Mucosa of gallbladder (tissue), 1 donor: ENCODE results near the gene NPSR1. TPM values are rescaled to one million over a fixed set of nuclear protein-coding genes. Genes with fewer than 3 reads are reported as not detected.
A peak's percentile ranks its signal among the peaks of the same experiment; 100 is the strongest.
"Not testable (repeated sequence)": the region's sequence is repeated elsewhere in the genome, so short reads cannot be mapped to it uniquely, and the experiment has no call there.

Source experiments
- DNase-seq: peaks from one replicate; pipeline ENCODE4 v3.0.0-alpha.2; 2020; ENCODE audit warnings: low spot score
- total RNA-seq: library from RNA; stranded (reverse); gene quantifications from one replicate; pipeline ENCODE4 v1.2.1, GENCODE V29; 2021
- donor health status: DM: no; HTN: no; CAD: no.

Gene NPSR1, protein sequence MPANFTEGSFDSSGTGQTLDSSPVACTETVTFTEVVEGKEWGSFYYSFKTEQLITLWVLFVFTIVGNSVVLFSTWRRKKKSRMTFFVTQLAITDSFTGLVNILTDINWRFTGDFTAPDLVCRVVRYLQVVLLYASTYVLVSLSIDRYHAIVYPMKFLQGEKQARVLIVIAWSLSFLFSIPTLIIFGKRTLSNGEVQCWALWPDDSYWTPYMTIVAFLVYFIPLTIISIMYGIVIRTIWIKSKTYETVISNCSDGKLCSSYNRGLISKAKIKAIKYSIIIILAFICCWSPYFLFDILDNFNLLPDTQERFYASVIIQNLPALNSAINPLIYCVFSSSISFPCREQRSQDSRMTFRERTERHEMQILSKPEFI
- not detected for total RNA-seq

DNA sequence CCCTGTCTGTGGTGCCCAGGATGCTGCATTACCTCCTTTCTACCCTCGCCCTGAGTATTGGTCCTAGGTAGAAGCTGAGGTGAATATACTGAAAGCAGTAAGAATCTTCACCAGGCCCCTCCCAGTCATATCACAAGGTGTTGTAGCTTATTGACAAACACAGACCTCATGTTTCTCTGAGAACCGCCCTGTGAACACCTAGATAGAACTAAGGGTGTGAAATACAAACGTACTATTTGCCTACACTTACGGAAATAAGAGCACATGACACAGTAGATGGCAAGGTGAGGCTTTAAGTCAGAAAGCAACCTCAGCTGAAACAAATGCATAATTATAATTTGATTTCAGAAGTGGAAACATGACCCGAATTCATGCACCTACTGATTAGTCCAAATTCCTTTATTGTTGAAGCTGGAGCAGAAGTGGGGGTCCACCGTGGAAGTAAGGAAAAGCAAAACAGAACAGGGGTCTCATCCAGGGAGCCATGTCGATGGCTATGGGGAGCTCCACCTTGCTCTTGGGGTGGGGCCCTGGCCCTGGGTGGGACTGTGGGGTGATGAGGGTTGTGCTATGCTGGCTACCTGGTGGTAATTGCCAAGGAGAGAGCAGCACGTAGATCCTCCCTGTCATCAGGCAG lies at the start of gene NPSR1:
TSS of gene NPSR1 (plus strand) at position 587 of the 637 bp plus-strand sequence. CDS start 195 bp downstream, outside the sequence.
- DNase-seq = no peak

DNA sequence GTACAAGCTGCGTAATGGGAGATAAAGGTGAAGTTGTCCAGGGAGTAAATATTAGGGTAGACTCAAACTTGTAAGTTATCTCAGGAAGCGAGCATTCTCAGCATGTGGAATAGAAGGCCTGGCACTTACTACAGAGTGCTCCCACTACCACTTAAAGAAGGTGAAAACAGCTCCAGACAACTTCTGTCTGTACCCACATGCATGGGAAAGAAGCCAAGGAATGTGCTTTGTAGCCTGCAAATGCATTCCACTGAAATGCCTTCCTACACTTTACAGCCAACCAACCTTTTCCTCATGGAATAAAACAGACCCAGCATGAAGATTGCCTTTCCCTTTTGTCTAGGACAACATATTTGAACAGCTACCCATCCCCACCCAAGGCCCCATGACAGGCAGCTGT lies 45.4 kb upstream of the NPSR1 start:
- no peak for DNase-seq

DNA sequence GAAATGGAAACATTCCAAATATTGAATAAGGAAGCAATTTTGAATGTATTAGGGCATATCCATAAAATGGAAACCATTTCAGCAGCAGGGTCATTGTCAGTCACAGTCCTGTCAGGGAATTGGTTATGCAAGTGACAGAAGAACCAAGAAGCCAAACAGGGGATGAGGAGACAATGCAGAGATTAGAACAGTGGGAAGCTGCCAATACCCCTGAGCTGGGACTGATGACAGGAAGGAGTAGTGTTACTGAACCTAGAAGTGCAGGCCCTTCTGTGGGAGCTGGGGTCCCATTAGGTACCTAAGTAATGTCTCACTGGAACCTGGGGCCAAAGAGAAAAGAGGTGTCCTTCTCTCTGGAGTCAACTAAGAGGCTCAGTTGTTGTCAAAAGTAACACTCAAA lies 37.6 kb upstream of the NPSR1 start:
- no peak for DNase-seq

DNA sequence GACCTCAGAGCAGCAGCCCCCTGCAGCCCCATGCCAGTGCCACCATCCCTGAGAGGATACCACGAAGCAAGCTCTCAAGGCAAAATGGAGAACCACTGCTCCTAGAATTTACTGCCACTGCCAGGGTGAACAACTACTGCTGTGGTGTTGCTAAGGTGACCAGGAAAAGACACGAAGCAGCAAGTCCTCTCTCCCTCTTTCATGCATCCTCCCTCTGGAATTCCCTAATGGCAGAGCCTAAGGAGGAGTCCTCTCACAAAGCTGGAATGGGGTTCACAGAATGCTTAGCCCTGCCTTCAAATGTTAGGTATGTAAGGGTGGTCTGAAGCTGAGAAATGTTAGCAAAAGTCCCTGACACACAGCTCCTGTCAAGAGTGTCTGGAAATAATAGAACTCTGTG lies 35.8 kb upstream of the NPSR1 start:
- DNase-seq = no peak

DNA sequence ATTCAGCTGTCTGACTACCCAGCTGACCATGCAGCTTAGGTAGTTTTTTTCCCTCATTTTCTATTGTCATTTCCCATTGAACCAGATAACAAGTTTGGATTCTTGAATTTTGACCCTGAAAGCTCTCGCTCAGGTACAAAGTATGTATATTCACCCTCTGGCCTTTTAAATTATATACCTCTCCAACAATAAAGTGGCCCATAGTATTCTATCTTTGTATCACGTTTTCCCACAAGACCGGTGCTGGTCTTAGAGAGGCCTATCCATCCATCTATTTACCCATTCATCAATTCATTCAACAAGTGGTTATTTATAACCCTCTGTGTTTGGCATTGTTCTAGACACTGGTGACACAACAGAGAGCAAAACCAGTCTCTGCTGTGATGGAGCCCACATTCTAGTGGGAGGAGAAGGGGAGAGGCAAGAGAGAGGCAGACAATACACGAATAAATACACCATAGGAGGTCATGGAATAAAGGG lies 35.2 kb upstream of the NPSR1 start:
- DNase-seq = no peak

DNA sequence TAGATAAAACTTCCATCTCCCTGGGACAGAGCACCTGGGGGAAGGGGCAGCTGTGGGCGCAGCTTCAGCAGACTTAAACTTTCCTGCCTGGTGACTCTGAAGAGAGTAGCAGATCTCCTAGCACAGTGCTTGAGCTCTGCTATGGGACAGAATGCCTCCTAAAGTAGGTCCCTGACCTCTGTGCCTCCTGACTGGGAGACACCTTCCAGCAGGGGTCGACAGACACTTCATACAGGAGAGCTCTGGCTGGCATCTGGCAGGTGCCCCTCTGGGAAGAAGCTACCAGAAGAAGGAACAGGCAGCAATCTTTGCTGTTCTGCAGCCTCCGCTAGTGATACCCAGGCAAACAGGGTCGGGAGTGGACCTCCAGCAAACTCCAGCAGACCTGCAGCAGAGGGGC lies 29.4 kb upstream of the NPSR1 start:
- not testable (repeated sequence) for DNase-seq

DNA sequence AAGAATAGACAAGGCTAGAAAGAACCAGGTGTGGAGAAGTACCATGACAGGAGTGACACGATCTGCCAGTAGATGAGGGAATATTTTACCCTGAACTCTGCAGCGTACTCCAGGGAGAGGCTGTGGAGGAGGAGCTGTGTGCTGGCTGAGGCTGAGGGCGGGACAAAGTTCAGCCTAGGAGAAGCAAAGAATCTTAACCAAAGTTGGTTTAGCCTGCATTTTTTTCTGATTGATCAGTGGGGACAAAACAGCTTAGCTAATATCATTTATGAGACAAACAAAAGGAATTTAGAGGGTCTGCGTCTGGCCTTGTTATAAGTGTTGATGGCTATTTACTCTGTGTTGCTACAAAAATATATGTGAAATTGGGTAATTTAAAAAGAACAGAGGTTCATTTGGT lies 5.2 kb upstream of the NPSR1 start:
- DNase-seq = peak; percentile 63

DNA sequence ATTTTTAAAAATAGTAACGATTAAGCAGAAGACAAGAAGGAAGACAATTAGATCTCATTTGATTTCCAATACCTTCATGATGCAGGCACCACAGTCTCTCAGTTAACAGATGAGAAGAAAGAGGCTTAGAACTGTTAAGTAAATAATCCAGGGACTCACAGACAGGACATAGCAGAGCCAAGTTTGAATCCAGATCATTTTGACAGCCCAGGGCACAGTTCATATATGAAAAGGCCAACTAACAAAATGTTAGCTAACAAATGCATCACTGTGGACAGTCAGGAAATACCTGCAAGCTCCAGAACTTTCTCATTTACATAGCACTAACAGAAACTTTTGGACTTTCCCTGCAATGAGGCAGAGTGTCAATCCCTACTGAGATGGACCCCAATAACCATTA lies 4.2 kb upstream of the NPSR1 start:
- no peak for DNase-seq

DNA sequence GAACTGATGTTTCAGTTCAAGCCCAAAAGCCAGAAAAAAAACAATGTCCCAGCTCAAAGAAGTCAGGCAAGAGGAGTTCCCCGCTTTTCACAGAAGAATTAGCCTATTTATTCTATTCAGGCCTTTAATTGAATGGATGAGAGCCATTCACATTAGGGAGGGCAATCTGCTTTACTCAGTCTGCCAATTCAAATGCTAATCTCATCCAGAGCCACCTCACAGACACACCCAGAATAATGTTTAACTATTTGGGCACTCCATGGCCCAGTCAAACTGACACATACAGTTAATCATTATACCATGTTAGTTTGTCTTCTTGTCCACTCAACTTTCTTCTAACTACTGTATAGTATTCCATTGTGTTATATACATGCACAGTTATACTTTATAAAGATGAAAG lies 2.6 kb upstream of the NPSR1 start:
- no peak for DNase-seq

DNA sequence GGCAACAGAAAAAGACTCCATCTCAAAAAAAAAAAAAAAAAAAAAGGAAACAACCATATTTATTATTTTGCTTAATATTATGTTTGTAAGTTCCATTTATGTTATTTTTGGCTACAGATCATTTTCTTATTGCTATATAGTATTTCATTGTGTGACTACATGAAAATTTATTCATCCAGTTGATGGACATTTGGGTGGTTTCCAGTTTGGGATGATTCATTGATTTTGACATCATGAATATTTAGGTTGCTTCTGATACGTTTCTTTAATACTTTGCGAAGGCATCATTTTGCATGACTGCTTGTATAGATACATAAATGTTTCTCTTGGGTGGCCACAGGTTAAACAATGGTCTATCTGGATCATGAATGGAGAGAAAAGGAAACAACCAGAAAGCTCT lies 2.0 kb upstream of the NPSR1 start:
- DNase-seq = no peak

DNA sequence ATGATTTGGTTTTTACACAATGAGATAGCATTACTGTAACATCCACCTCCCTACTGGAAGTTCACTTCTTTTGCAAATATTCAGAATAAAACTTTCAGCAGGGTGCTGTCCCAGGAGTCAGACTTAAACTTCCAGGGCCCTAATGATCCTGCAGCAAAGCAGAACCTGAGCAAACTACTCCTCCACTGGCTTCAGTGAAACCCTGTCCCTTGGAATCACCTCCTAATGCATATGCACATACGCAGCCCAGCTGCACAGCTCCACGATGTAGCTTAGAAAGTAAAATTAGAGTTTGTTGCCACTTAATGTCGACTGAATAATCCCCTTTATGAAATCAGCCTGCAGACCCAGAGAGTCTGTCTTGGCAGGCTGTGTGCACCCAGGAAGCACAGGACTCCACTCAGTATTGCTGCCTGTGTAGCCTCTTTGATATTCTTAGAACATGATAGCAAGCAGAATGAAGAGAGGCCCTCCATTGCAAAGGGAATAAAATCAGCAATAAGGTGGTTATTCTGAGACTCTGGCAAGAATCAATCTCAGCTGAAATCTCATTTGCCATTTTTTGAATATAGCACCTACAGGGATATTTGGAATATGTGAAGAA lies 1.6 kb downstream of the NPSR1 start:
- no peak for DNase-seq

DNA sequence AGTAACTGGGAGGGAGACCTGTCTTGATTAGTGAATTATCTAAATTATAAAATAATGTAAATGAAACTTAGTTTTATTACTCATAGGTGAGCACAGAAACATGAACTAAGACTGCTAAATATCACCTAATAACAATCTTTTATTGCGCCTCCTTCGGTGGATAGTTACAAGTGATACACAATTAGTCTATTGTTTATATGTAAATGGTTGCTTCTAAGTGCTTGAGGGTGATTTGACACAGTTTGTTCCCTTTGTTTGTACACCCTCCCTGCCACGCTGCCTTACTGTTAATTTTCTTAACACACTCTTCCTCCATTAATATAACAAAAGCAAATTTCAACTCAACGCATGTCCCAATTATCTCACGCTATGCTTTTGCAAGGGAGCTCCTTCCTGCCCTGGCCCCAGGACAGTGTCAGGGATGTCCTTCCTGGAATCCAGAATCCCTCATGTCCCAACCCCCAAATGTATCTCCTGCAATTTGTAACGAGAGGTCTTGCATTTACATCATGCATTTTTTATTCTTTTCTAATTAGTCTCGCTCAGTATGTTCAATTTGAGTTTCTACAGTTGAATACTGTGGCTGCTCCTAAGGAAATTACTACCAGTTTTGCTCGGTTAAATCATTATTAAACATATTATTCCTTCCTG lies 4.2 kb downstream of the NPSR1 start:
- DNase-seq = no peak

DNA sequence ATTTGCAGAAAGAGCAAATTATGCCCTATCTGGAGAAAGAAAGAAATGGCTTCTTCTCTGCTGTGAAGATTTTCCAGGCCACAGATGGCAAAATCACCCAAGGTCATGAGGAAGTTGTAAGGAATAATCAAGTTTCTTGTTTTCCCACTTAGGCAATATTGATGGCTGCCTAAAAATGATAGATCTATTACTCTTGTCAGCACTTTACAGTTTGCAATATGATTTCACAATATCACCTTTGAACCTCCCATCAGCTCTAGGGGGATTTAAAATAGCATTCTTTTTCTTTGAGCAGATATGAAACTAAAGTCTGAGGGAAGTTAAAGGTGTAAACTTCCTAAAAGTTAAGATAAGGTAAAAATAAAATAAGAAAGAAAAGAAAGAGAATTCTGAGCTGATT lies 6.7 kb downstream of the NPSR1 start:
- no peak for DNase-seq

DNA sequence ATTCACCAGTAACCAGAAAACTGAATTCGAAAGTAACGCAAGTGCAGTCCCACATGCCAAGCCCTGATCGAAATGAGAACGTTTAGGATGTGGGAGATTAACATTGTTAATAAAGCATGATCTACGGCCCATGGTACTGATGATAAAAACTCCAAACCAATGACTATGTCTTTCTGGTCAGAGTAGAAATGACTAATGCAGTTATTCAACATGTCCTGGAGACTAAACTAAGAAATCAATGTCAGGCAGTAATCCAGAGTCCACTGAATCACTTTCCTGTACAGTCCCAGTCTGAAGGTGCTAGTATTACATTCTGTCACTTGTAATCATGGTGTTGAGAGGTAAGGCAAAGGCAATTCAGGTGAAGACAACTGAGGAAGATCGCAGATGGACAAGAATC lies 14.4 kb downstream of the NPSR1 start:
- DNase-seq = no peak

DNA sequence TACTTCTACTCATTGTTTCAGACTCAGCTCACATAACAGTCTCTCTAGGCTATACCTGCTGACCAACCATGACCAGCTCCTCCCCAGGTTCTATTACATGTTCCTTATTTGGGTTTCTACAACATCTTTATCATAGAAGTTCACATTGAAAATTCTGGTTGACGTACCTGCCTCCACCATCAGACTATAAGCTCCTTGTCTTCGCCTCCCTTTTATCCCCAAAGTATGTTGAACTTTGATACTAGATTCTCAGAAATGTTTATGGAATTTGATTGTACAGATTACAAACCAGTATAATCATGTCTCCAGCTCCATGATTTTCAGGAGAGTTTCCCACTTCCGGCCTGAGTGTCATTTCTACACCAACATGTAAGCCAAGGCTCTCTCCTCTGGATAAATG lies 15.0 kb downstream of the NPSR1 start:
- DNase-seq = no peak

DNA sequence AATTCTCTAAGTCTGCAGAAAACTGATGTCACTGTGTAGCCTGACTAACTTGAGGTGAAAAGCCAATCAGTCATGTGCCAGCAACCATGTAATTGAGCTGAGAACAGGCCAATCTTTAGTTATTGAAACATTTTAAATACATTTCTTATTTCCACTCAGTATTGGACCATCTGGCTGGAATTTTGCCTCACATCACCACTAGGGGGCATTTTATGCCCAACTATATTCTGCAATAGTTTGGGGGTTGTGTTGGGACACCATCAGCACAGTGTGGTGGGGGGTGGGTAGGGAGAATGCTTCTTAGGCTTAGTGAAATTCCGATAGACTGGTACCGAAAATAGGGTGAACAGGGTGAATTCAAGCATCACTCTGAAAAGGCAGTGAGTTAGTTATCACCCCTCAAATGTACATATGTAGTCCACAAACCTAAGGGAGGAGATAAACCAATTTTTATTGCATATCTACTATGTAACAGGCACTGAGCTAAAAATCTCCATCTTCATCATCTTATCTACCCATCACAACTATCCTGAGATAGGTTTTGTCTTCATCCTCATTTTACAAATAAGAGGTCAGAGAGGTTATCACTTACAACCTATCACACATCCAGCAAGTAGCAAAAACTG lies 17.8 kb downstream of the NPSR1 start:
- DNase-seq = no peak

DNA sequence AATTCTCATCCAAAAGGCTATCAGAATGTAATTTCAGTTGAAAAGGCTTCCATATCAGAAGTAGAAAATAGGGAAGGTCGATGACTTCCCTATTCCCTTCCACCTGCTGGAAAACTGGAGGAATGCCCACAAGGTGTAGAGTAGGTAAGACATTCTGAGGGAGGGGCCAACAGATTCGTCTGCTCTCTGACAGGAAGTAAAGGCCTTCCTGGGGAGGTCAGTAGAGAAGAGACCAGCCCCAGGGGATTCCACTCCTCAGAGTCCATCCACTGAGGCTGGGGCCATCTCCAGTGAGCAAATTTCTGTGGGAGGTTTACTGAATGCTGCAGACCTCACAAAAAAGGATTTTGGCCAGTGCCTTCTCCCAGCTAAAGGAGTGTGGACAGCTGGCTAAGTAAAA lies 19.5 kb downstream of the NPSR1 start:
- DNase-seq = no peak

DNA sequence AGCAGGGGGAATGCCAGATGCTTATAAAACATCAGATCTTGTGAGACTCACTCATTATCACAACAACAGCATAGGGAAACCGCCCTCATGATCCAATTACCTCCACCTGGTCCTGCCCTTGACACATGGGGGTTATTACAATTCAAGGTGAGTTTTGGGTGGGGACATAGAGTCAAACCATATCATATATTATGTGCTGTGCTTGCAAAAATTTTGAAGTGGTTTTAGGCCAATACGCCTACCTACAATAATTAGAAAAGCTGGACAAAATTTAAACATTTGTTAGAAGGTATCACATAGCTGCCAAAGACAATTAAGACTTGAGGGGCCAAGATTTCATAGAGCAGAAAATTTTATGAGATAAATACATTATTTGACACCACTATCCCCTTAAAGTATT lies 29.5 kb downstream of the NPSR1 start:
- DNase-seq = no peak

DNA sequence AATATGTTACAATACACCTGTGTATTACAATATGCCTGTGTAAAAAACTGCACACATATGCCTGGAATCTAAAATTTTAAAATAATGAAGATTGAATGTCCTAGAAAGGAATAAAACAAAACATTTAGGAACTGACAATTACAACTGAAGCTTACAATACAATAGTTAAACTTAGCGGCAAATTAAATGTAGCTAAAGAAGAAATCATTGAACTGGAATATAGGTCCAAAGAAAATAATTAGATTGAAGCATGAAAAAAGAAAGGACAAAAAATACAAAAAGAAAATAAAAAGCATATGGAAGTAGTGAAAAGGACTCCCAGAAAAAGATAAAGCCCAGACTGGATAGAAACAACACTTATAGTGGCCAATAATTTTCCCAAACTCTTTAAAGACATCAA lies 38.4 kb downstream of the NPSR1 start:
- DNase-seq = no peak

DNA sequence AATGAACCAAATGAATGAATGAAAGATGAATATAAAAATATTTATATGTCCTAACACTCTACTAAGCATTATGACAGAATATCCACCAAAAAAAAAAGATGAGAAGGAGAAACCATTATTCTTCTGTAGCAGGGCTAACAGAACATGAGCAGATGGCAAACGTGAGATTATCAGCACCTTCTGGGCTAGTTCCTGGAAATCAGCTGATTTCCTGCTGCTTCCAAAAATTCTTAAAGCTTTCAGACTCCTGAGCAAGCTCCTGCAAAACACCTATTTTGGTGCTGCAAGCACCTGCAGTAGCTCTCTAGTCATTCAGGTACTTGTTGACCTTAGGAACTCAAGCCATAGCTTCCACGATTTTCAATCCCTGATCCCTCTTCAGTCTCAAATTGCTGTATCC lies 51.8 kb downstream of the NPSR1 start:
- DNase-seq = no peak

DNA sequence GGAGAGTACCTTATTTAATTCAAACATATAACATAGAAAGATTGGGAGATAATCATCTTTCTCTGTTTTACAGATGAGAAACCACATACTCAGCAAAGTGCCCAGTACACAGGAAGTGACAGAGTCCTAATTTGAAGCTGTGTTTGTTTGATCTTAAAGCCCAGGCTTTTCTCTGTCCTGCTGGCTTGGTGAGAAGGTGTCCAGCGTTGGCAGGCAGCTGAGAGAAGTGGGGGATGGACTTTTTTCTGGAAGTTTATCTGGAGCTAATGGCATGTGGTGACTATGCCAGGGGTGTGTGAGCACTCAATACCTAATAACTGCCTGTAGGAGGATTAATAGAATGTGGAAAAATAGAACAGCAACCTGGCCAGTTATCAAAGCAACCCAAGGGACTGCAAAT lies 60.8 kb downstream of the NPSR1 start:
- no peak for DNase-seq

DNA sequence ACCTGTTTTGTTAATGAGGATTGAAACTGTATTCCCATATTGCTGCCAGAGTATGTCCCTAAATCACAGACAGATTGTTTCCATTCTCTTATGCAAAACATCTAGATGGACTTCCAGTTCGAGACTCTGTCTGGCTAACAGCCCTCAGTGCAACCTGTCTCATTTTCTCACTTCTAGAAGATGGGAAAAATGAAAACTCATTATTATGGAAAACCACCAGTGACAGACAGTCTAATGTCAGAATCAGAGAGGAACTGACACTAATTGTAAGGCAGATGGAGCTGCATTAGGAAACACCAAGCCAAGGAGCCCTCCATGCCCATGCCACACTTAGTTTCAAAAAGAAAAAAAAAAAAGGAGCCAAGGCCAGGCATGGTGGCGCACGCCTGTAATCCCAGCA lies 61.6 kb downstream of the NPSR1 start:
- DNase-seq = no peak
